Stomach (tissue), 4 donors: Measurements from ENCODE around the gene NT5C1B.

ENCODE experiments used
- EP300 ChIP-seq: sonication (generic); formaldehyde crosslinking; IDR thresholded peaks from one replicate; pipeline ENCODE4 v1.6.1; 2017; ENCODE audit warnings: antibody characterized with exemption
- POLR2A ChIP-seq, 4 donors: fragments of 450-650 bp; IDR thresholded peaks; one replicate each; pipeline ENCODE4 v1.6.1; 2016; ENCODE audit warnings: antibody characterized with exemption in 4 of 4, control low read depth in 2 of 4, mild to moderate bottlenecking in 1 of 4, moderate library complexity in 1 of 4

- TF ChIP-seq POLR2A (IDR thresholded peaks at IDR 0.05) (no peak), EP300 (no peak)
Measured at GRCh38 chr2:18583905-18584607, 5.3 kb downstream of the NT5C1B start.
